ENCODE measurements around the gene HELB.

The HELB gene

DNA sequence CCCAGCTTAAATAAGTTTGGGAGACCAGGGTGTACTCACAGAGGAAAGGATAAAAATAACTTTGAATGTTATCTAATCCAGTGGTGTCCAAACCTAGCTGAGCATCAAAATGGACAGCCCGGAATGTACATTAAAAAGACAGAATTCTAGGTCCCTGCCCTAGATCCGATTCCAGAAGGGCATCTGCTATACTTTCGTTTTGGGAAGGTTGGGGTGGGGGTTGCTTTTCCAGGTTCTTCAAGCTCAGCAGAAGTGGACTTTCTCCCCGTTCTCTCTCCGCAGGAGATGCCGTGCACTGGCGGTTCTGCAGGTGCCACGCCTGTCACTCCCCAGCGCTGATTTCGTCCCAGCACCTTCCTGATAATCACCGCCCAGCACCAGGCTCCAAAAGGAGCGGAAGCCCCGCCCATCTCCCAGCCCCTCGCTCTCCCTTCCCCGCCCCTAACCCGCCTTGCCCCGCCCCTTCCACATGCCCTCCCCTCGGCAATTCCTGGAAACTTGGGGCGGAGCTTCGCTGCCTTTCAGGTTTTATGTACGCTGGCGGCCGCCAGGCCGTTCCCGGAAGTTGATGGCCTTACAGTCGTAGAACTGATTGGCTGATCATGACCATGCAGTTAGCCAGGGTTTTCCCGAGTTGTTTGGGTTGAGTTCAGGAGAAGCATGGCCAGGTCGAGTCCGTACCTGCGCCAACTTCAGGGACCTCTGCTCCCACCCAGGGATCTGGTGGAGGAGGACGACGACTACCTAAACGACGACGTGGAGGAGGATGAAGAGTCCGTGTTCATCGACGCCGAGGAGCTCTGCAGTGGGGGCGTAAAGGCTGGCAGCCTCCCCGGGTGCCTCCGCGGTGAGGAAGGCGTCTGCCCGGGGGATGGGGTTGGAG, at the start of gene HELB (continued):
- TF ChIP-seq TRIM28 (IDR thresholded peaks at IDR 0.05; ENCODE audit: borderline replicate concordance, low read length) (no peak; the same call in 1 of the 2 replicates), ZNF292 (tag by site-specific recombination; IDR thresholded peaks at IDR 0.05; ENCODE audit: borderline replicate concordance, low read depth) (no peak), ZBTB17 (tag by site-specific recombination; IDR thresholded peaks at IDR 0.05) (peak; percentile 96), PRDM1 (tag by site-specific recombination; IDR thresholded peaks at IDR 0.05) (peak; percentile 87), ZSCAN16 (tag by site-specific recombination; IDR thresholded peaks at IDR 0.05) (no peak), ZNF514 (tag by site-specific recombination; IDR thresholded peaks at IDR 0.05) (no peak), ZNF473 (tag by site-specific recombination; IDR thresholded peaks at IDR 0.05) (no peak), ZIC2 (tag by site-specific recombination; IDR thresholded peaks at IDR 0.05) (no peak; the same call in 1 of the 2 replicates), ZBTB8A (tag by site-specific recombination; IDR thresholded peaks at IDR 0.05) (peak; percentile 71), ZNF610 (tag by site-specific recombination; IDR thresholded peaks at IDR 0.05; ENCODE audit: borderline replicate concordance) (no peak), ZFP37 (tag by site-specific recombination; IDR thresholded peaks at IDR 0.05) (peak; percentile 88), REPIN1 (tag by site-specific recombination; IDR thresholded peaks at IDR 0.05; ENCODE audit: low read depth) (no peak), SETDB1 (IDR thresholded peaks at IDR 0.05; ENCODE audit: insufficient read length, low read length) (no peak), SP2 (tag by site-specific recombination; IDR thresholded peaks at IDR 0.05) (peak; percentile 95), SP3 (tag by site-specific recombination; IDR thresholded peaks at IDR 0.05) (peak; percentile 96), ZXDB (tag by site-specific recombination; IDR thresholded peaks at IDR 0.05) (peak; percentile 73)
- TF ChIP-seq, protein P1, sequence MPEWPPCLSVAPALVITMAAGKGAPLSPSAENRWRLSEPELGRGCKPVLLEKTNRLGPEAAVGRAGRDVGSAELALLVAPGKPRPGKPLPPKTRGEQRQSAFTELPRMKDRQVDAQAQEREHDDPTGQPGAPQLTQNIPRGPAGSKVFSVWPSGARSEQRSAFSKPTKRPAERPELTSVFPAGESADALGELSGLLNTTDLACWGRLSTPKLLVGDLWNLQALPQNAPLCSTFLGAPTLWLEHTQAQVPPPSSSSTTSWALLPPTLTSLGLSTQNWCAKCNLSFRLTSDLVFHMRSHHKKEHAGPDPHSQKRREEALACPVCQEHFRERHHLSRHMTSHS (tag by site-specific recombination; IDR thresholded peaks at IDR 0.05) = no peak
- TF ChIP-seq, protein P2, sequence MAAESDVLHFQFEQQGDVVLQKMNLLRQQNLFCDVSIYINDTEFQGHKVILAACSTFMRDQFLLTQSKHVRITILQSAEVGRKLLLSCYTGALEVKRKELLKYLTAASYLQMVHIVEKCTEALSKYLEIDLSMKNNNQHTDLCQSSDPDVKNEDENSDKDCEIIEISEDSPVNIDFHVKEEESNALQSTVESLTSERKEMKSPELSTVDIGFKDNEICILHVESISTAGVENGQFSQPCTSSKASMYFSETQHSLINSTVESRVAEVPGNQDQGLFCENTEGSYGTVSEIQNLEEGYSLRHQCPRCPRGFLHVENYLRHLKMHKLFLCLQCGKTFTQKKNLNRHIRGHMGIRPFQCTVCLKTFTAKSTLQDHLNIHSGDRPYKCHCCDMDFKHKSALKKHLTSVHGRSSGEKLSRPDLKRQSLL (tag by site-specific recombination; IDR thresholded peaks at IDR 0.05) = no peak
- TF ChIP-seq, protein P3, sequence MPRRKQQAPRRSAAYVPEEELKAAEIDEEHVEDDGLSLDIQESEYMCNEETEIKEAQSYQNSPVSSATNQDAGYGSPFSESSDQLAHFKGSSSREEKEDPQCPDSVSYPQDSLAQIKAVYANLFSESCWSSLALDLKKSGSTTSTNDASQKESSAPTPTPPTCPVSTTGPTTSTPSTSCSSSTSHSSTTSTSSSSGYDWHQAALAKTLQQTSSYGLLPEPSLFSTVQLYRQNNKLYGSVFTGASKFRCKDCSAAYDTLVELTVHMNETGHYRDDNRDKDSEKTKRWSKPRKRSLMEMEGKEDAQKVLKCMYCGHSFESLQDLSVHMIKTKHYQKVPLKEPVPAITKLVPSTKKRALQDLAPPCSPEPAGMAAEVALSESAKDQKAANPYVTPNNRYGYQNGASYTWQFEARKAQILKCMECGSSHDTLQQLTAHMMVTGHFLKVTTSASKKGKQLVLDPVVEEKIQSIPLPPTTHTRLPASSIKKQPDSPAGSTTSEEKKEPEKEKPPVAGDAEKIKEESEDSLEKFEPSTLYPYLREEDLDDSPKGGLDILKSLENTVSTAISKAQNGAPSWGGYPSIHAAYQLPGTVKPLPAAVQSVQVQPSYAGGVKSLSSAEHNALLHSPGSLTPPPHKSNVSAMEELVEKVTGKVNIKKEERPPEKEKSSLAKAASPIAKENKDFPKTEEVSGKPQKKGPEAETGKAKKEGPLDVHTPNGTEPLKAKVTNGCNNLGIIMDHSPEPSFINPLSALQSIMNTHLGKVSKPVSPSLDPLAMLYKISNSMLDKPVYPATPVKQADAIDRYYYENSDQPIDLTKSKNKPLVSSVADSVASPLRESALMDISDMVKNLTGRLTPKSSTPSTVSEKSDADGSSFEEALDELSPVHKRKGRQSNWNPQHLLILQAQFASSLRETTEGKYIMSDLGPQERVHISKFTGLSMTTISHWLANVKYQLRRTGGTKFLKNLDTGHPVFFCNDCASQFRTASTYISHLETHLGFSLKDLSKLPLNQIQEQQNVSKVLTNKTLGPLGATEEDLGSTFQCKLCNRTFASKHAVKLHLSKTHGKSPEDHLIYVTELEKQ (tag by site-specific recombination; IDR thresholded peaks at IDR 0.05; ENCODE audit: borderline replicate concordance) = no peak
- TF ChIP-seq, protein P4, sequence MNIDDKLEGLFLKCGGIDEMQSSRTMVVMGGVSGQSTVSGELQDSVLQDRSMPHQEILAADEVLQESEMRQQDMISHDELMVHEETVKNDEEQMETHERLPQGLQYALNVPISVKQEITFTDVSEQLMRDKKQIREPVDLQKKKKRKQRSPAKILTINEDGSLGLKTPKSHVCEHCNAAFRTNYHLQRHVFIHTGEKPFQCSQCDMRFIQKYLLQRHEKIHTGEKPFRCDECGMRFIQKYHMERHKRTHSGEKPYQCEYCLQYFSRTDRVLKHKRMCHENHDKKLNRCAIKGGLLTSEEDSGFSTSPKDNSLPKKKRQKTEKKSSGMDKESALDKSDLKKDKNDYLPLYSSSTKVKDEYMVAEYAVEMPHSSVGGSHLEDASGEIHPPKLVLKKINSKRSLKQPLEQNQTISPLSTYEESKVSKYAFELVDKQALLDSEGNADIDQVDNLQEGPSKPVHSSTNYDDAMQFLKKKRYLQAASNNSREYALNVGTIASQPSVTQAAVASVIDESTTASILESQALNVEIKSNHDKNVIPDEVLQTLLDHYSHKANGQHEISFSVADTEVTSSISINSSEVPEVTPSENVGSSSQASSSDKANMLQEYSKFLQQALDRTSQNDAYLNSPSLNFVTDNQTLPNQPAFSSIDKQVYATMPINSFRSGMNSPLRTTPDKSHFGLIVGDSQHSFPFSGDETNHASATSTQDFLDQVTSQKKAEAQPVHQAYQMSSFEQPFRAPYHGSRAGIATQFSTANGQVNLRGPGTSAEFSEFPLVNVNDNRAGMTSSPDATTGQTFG (tag by site-specific recombination; IDR thresholded peaks at IDR 0.05; ENCODE audit: borderline replicate concordance) = no peak
- TF ChIP-seq, protein P5, sequence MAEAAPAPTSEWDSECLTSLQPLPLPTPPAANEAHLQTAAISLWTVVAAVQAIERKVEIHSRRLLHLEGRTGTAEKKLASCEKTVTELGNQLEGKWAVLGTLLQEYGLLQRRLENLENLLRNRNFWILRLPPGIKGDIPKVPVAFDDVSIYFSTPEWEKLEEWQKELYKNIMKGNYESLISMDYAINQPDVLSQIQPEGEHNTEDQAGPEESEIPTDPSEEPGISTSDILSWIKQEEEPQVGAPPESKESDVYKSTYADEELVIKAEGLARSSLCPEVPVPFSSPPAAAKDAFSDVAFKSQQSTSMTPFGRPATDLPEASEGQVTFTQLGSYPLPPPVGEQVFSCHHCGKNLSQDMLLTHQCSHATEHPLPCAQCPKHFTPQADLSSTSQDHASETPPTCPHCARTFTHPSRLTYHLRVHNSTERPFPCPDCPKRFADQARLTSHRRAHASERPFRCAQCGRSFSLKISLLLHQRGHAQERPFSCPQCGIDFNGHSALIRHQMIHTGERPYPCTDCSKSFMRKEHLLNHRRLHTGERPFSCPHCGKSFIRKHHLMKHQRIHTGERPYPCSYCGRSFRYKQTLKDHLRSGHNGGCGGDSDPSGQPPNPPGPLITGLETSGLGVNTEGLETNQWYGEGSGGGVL (tag by site-specific recombination; IDR thresholded peaks at IDR 0.05) = no peak
- TF ChIP-seq, protein P6, sequence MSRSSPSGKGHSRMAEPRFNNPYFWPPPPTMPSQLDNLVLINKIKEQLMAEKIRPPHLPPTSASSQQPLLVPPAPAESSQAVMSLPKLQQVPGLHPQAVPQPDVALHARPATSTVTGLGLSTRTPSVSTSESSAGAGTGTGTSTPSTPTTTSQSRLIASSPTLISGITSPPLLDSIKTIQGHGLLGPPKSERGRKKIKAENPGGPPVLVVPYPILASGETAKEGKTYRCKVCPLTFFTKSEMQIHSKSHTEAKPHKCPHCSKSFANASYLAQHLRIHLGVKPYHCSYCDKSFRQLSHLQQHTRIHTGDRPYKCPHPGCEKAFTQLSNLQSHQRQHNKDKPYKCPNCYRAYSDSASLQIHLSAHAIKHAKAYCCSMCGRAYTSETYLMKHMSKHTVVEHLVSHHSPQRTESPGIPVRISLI (tag by site-specific recombination; IDR thresholded peaks at IDR 0.05) = no peak
- TF ChIP-seq, protein P7, sequence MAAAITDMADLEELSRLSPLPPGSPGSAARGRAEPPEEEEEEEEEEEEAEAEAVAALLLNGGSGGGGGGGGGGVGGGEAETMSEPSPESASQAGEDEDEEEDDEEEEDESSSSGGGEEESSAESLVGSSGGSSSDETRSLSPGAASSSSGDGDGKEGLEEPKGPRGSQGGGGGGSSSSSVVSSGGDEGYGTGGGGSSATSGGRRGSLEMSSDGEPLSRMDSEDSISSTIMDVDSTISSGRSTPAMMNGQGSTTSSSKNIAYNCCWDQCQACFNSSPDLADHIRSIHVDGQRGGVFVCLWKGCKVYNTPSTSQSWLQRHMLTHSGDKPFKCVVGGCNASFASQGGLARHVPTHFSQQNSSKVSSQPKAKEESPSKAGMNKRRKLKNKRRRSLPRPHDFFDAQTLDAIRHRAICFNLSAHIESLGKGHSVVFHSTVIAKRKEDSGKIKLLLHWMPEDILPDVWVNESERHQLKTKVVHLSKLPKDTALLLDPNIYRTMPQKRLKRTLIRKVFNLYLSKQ (tag by site-specific recombination; IDR thresholded peaks at IDR 0.05; ENCODE audit: borderline replicate concordance) = no peak
- TF ChIP-seq, protein P8, sequence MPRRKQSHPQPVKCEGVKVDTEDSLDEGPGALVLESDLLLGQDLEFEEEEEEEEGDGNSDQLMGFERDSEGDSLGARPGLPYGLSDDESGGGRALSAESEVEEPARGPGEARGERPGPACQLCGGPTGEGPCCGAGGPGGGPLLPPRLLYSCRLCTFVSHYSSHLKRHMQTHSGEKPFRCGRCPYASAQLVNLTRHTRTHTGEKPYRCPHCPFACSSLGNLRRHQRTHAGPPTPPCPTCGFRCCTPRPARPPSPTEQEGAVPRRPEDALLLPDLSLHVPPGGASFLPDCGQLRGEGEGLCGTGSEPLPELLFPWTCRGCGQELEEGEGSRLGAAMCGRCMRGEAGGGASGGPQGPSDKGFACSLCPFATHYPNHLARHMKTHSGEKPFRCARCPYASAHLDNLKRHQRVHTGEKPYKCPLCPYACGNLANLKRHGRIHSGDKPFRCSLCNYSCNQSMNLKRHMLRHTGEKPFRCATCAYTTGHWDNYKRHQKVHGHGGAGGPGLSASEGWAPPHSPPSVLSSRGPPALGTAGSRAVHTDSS (tag by site-specific recombination; IDR thresholded peaks at IDR 0.05) = peak; percentile 53; the same call in 1 of the 2 replicates
